Smooth muscle cell (in vitro differentiated cells): Measurements from ENCODE around the gene ARHGAP8. TPM values are rescaled to one million over a fixed set of nuclear protein-coding genes. Genes with fewer than 3 reads are reported as not detected.
"Not testable (repeated sequence)": the region's sequence is repeated elsewhere in the genome, so short reads cannot be mapped to it uniquely, and the experiment has no call there.

Experiments
- DNase-seq: peaks from one replicate; lab custom pipeline; 2025; ENCODE audit not compliant: unreplicated experiment; lab: John Stamatoyannopoulos, UW
- H2AFZ ChIP-seq: fragments of 200-600 bp; sonication (generic); 2 replicates; pipeline ENCODE4 v1.6.0; 2016; ENCODE audit warnings: antibody characterized with exemption, low read depth, mild to moderate bottlenecking
- H3F3A ChIP-seq: fragments of 200-600 bp; sonication (generic); 2 replicates; pipeline ENCODE4 v1.6.0; 2017; ENCODE audit warnings: antibody characterized with exemption, low read depth
- H3K27ac ChIP-seq: fragments of 200-600 bp; sonication (generic); 2 replicates; pipeline ENCODE4 v1.5.1; 2016; ENCODE audit warnings: low read depth, mild to moderate bottlenecking
- H3K27me3 ChIP-seq: fragments of 200-600 bp; sonication (generic); 2 replicates; pipeline ENCODE4 v1.6.1; 2016; ENCODE audit warnings: low read depth, mild to moderate bottlenecking
- H3K36me3 ChIP-seq: fragments of 200-600 bp; sonication (generic); 2 replicates; pipeline ENCODE4 v1.5.1; 2016; ENCODE audit warnings: low read depth
- H3K4me1 ChIP-seq: fragments of 200-600 bp; sonication (generic); 2 replicates; pipeline ENCODE4 v1.5.1; 2016; ENCODE audit warnings: low read depth
- H3K4me2 ChIP-seq: fragments of 200-600 bp; sonication (generic); 2 replicates; pipeline ENCODE4 v1.6.0; 2016; ENCODE audit warnings: mild to moderate bottlenecking
- H3K4me3 ChIP-seq: fragments of 200-600 bp; sonication (generic); 2 replicates; pipeline ENCODE4 v1.5.1; 2016; ENCODE audit warnings: mild to moderate bottlenecking
- H3K79me2 ChIP-seq: fragments of 200-600 bp; sonication (generic); 2 replicates; pipeline ENCODE4 v1.6.0; 2016; ENCODE audit warnings: low read depth, mild to moderate bottlenecking
- H3K9ac ChIP-seq: fragments of 200-600 bp; sonication (generic); 2 replicates; pipeline ENCODE4 v1.6.0; 2016; ENCODE audit warnings: low read depth
- H3K9me3 ChIP-seq: fragments of 200-600 bp; sonication (generic); replicated peaks from 2 replicates; pipeline ENCODE4 v1.5.1; 2016; ENCODE audit warnings: low read depth
- H4K20me1 ChIP-seq: fragments of 200-600 bp; sonication (generic); 2 replicates; pipeline ENCODE4 v1.6.0; 2016; ENCODE audit warnings: low read depth
- CTCF ChIP-seq: fragments of 200-600 bp; sonication (generic); IDR thresholded peaks from 2 replicates; pipeline ENCODE4 v1.5.1; 2017; ENCODE audit warnings: borderline replicate concordance, mild to moderate bottlenecking, antibody characterized with exemption; ENCODE audit not compliant: insufficient read depth, poor library complexity, severe bottlenecking
- WGBS: methylation state at CpG from one replicate; pipeline ENCODE4 v1.1.7; 2016; ENCODE audit warnings: low lambda C conversion rate; 5-methylcytosine and 5-hydroxymethylcytosine counted together
- polyA plus RNA-seq: library from polyadenylated mRNA; unstranded; fragments of >200 nt; fragmentation: Nextera tagmentation; extraction: Ambion mirVana; gene quantifications from 2 replicates; pipeline ENCODE4 v1.2.1, GENCODE V29; 2016
- total RNA-seq: library from RNA; depleted of rRNA; stranded (reverse); fragments of >200 nt; gene quantifications from 2 replicates; pipeline ENCODE4 v1.2.3, GENCODE V29; 2014

The ARHGAP8 gene
- total and polyA plus RNA-seq, 2 experiments from 2014 or later, result 5.8 to 11.4 TPM

DNA sequence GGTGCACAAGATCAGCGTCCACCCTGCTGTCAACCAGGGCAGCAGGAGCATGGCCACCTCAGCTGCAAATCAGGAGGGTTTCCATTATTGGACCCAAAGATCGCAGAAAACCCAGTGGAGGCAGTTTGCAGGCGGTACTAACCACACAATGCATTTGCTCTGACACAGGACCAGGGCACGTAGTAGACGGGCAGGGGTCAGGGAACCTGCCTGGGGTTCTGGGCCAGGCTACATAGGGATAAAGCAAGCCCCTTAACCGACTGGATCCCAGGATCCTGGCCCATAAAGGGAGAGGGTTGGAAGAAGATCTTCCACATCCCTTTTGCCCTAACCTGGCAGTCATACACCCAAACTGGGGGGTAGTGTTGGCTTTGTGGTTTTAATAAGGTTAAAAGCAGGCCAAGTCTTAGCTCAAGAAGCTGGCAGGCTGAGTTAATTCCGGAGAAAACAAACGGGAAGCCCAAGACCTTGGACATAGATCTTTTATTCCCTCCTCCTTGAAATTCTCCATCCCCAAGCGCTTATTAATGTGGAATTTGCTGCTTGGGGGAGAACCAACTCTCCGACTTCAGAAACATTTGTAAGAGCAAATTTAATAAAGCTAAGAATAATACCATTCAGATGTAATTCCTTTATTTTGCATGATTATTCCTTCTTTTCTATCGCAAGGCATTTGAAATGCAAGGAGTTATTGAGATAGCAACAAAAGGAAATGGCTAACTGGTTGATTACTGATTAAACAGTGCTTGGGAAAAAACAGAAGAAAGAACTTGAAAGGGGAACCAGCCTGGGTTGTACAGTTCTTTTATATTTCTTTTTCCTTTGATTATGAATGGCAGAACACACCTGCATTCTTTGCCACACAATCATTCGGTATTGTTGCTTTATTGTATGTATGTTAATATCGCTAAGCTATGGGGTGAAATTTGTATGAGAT lies 6.3 kb upstream of the ARHGAP8 start:
- H3K4me2 ChIP-seq, result no peak overlapping the region
- no peaks in the 10 kb centered on the region for H3K4me1 ChIP-seq
- no peak overlapping the region for H3K9ac ChIP-seq
- no peaks in the 10 kb centered on the region for H3K9me3 ChIP-seq
- DNase-seq, result no peak
- no peaks in the 10 kb centered on the region for H3K27me3 ChIP-seq
- H4K20me1 ChIP-seq, result no peaks in the 10 kb centered on the region
- no peaks in the 10 kb centered on the region for H3K36me3 ChIP-seq
- no peak overlapping the region for H2AFZ ChIP-seq
- no peak overlapping the region for H3K27ac ChIP-seq
- no peaks in the 10 kb centered on the region for H3K79me2 ChIP-seq
- peak overlapping the region; percentile 10 for H3K4me3 ChIP-seq
- H3F3A ChIP-seq, result no peaks in the 10 kb centered on the region
- WGBS, result 80% methylated on average over 13 of the region's 13 CpGs
- TF ChIP-seq CTCF, result no peak

GRCh38 chr22:44747784-44748127 lies 4.6 kb upstream of the ARHGAP8 start:
- 100% methylated on average over 4 of the region's 4 CpGs for WGBS
- H3K27ac ChIP-seq, H2AFZ ChIP-seq, H3K79me2 ChIP-seq, H3K4me3 ChIP-seq, H3K36me3 ChIP-seq, H3K4me2 ChIP-seq, DNase-seq, H3K4me1 ChIP-seq, H4K20me1 ChIP-seq, H3K9me3 ChIP-seq, H3K9ac ChIP-seq, H3F3A ChIP-seq: not testable (repeated sequence)
- peaks cover 14% of the 10 kb centered on the region for H3K27me3 ChIP-seq

DNA sequence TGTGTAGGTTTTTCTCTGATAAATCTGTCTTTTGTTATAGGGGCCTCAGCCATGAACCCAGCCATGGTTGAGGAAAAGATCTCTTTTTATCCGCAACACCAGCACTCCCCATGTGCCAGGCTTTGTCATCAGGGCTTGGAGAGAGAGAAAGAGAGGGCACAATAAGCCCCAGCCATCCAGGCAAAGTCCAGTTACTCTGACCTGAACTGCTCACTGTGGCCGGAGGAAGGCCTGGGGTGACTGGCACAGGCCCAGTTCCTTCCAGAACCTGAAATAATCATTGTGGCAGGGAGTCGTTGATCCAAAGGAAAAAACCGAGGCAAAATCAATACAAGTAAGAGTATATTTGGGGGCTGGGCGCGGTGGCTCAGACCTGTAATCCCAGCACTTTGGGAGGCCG lies 3.9 kb upstream of the ARHGAP8 start:
- Histone ChIP-seq H3K4me3 (no peak overlapping the region), H2AFZ (no peak overlapping the region), H3K9me3 (no peaks in the 10 kb centered on the region), H3K4me1 (peaks cover 5% of the 10 kb centered on the region), H3K27ac (no peak overlapping the region), H3K36me3 (no peaks in the 10 kb centered on the region), H3K4me2 (no peak overlapping the region), H3K9ac (no peak overlapping the region), H3K27me3 (peaks cover 22% of the 10 kb centered on the region), H4K20me1 (peaks cover 2% of the 10 kb centered on the region), H3F3A (no peaks in the 10 kb centered on the region), H3K79me2 (no peaks in the 10 kb centered on the region)
- no peak for DNase-seq
- no peak for TF ChIP-seq CTCF
- WGBS, result 96% methylated on average over 7 of the region's 7 CpGs

DNA sequence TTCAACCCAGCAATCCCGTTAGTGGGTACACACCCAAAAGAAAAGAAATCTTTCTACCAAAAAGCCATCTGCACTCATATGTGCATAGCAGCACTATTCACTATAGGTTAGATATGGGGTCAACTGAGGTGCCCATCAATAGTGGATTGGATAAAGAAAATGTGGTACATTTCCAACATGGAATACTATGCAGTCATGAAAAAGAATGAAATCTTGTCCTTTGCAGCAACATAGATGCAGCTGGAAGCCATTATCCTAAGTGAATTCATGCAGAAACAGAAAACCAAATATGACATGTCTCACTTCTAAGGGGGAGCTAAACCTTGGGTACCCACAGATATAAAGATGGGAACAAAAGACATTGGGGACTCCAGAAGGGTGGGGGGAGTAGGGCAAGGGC lies 1.9 kb upstream of the ARHGAP8 start:
- no peak for TF ChIP-seq CTCF
- peaks cover 24% of the 10 kb centered on the region for H3K27me3 ChIP-seq

More for the DNA sequence above, 1.9 kb upstream of the ARHGAP8 start:
- no peaks in the 10 kb centered on the region for H3K79me2 ChIP-seq
- H3K4me1 ChIP-seq, result peaks cover 5% of the 10 kb centered on the region
- H3K36me3 ChIP-seq, result no peaks in the 10 kb centered on the region
- WGBS, result 100% methylated on average over 1 of the region's 1 CpG
- no peak overlapping the region for H3K27ac ChIP-seq
- H3K9ac ChIP-seq, result no peak overlapping the region
- H3K4me3 ChIP-seq, result no peak overlapping the region
- peaks cover 5% of the 10 kb centered on the region for H4K20me1 ChIP-seq
- no peak overlapping the region for H3K4me2 ChIP-seq
- no peak for DNase-seq
- no peak overlapping the region for H2AFZ ChIP-seq
- H3K9me3 ChIP-seq, result no peaks in the 10 kb centered on the region
- H3F3A ChIP-seq, result no peaks in the 10 kb centered on the region
